ENCODE data around the gene RUNX1. TPM values are rescaled to one million over a fixed set of nuclear protein-coding genes. Genes with fewer than 3 reads are reported as not detected.

RUNX1 gene
- total and polyA plus RNA-seq, 2 donors (not counting 3 experiments of a cell fraction or from before 2014, with no cell fraction given): 4.6 to 17.9 TPM

GRCh38 chr21:35032474-35033263 is 16.4 kb downstream of the RUNX1 start:
- no peak for FAIRE-seq
- H3K27me3 ChIP-seq (ENCODE audit: control insufficient read depth in 2 of 2, insufficient read depth in 2 of 2, low read length in 2 of 2): peaks cover 53 to 57% of the 10 kb centered on the region in 2 experiments
- H3K4me2 ChIP-seq (ENCODE audit: insufficient read depth, low read length): no peak overlapping the region
- ChIA-PET POLR2A (no interaction called here), CTCF (interaction anchor here (0.9 to 1.2 kb wide), 2 partner anchors 11 to 287 kb away, joined by 3 read pairs; no protein-coding TSS in a partner anchor)
- no peaks in the 10 kb centered on the region for H3K36me3 ChIP-seq (ENCODE audit: control insufficient read depth in 2 of 2, extremely low read depth in 1 of 2, insufficient read depth in 2 of 2, low read length in 2 of 2)
- no peaks in the 10 kb centered on the region for H3K9me1 ChIP-seq (replicated peaks; ENCODE audit: control insufficient read depth, extremely low read depth, insufficient read depth, low read length)
- H3K4me3 ChIP-seq (replicated peaks in 1 of 3; ENCODE audit: insufficient read depth in 1 of 3, low read depth in 1 of 3, low read length in 3 of 3): no peak overlapping the region
- no peak overlapping the region for H3K9ac ChIP-seq (replicated peaks; ENCODE audit: extremely low read depth, insufficient read depth, low read length)
- no peak overlapping the region for H2AFZ ChIP-seq (ENCODE audit: low read depth, low read length)
- no TSS peak for BruUV-seq (replicated peaks)
- dilution Hi-C loops (cut with MboI; ENCODE audit: extremely low pct_ligation_motif_present, low sequenced_read_pairs) (no loop called here), intact Hi-C loops (cut with micrococcal nuclease) (no loop called here)
- no peaks in the 10 kb centered on the region for H3K4me1 ChIP-seq (ENCODE audit: control insufficient read depth, extremely low read depth, insufficient read depth, low read length)
- H3K9me3 ChIP-seq (replicated peaks; ENCODE audit: control insufficient read depth, insufficient read depth, low read length): no peaks in the 10 kb centered on the region
- H4K20me1 ChIP-seq (replicated peaks; ENCODE audit: control insufficient read depth, extremely low read depth, insufficient read depth, low read length): no peaks in the 10 kb centered on the region
- TF ChIP-seq MYC (IDR thresholded peaks at IDR 0.05; ENCODE audit: low read depth, low read length) (no peak), POLR2AphosphoS5 (IDR thresholded peaks at IDR 0.05; ENCODE audit: insufficient read depth, low read depth, low read length) (no peak), FOS (IDR thresholded peaks at IDR 0.05; ENCODE audit: borderline replicate concordance, insufficient read depth, low read length) (no peak), GATA2 (IDR thresholded peaks at IDR 0.05; ENCODE audit: insufficient read depth, insufficient read length, low read depth, low read length) (no peak), JUN (IDR thresholded peaks at IDR 0.05; ENCODE audit: borderline replicate concordance, insufficient read depth, insufficient read length, low read depth) (no peak), POLR2A (IDR thresholded peaks at IDR 0.05; ENCODE audit: low read depth, low read length) (no peak), MAX (IDR thresholded peaks at IDR 0.05; ENCODE audit: insufficient read depth, insufficient read length) (no peak), CTCF (IDR thresholded peaks at IDR 0.05; ENCODE audit: extremely low read depth in 1 of 2, insufficient read depth in 1 of 2, low read depth in 1 of 2, low read length in 2 of 2) (no peak), EZH2 (IDR thresholded peaks at IDR 0.05; ENCODE audit: borderline replicate concordance, low read depth, low read length, severe bottlenecking) (no peak)
- no peak for DNase-seq (ENCODE audit: low read depth, low spot score)
- no peaks in the 10 kb centered on the region for H3K79me2 ChIP-seq (ENCODE audit: control insufficient read depth, insufficient read depth, low read length)
- no peak overlapping the region for H3K27ac ChIP-seq (ENCODE audit: insufficient read depth, low read depth, low read length)

All from endothelial cell of umbilical vein (primary cell).